GM15510 (cell line): Measurements from ENCODE around the gene HRH2.

Experiments
- POLR2A ChIP-seq: IDR thresholded peaks from 3 replicates; pipeline ENCODE4 v1.6.1; 2011; ENCODE audit warnings: borderline replicate concordance; ENCODE audit not compliant: insufficient read length; ENCODE audit errors: extremely low read depth

HRH2 gene

DNA sequence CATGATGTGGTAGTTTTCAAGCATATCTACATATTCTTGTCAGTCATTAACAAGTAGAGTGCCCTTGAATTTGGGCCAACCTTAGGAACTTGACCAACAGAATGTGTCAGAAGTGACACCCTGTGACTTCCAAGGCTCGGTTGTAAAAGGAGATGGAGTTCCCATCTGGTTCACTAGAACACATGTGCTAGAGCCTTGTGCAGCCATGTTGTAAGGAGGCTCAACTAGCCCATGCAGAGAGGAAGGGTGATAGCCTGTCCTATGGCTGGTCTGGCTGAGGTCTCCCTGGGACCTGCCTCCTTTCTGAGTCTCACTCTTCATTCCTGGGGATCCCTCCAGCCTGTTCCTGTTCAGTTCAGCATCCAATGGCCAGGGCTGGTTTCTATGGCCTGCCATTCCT lies 28.1 kb upstream of the HRH2 start:
- no peak for TF ChIP-seq POLR2A

DNA sequence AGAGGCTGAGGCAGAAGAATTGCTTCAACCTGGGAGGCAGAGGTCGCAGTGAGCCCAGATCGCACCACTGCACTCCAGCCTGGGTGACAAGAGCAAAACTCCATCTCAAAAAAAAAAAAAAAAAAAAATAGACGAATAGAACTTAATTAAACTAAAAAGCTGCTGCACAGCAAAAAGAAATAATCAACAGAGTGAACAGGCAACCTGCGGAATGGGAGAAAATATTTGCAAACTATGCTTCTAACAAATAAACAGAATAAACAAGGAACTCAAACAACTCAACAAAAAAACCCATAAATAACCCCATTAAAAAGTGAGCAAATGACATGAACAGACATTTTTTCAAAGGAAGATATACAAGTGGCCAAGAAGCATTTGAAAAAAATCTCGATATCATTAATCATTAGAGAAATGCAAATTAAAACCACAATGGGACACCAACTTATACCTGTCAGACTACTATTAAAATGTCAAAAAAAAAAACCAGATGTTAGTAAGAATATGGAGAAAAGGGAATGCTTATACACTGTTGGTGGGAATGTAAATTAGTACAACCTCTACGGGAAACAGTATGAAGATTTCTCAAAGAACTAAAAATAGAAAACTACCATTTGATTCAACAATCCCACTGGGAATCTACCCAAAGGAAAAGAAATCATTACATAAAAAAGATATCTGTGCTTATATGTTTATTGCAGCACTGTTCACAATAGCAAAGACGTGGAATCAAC lies 21.9 kb upstream of the HRH2 start:
- TF ChIP-seq POLR2A, result no peak

DNA sequence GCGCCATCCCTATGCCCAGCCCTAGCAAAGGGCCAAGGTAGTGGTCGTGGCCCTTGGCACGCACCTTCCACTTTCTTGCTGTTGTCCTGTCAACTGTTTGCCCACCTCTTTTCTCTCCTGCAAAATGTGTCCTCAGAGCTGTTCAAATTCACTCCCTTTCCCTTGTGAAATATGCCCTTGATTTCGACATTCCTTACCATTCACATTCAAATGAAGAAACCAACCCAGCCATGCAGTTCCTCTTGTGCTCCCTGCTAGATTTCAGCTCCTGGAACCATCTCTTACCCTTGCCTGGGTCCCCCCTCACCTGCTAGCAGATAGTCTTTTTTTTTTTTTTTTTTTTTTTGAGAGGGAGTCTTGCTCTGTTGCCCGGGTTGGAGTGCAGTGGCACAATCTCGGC lies 19.6 kb upstream of the HRH2 start:
- TF ChIP-seq POLR2A, result no peak

DNA sequence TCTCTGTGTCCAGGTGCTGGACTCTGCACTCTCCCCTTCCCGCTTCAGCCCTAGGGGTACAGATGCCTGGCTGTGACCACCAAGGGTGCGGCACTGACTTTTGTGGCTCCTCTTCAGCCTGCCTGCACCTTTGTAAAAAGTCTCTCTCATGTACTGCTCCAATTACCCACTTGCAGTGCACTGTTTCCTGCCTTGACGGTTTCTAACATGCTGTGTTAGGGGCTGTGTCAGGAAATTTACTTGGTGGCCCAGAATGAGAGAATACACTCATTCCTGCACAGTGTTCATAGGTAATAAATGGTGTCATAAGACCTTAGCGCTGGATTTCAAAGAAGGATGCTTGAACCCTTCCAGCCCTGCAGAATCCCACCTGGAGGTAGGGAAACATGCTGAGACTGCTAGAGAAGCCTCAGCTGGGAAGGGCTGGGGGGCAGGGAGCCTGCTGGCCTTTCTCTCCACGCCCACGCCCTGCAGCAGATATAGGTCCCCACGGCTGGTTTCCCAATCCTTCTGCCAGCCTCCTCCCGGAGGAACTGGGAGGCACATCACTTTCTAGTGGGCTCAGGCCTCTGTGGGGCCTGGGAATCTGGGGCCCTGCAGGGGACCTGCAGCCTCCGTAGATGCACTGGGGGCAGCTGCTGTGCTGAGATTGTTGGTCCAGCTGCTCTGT lies 17.6 kb upstream of the HRH2 start:
- TF ChIP-seq POLR2A, result no peak

DNA sequence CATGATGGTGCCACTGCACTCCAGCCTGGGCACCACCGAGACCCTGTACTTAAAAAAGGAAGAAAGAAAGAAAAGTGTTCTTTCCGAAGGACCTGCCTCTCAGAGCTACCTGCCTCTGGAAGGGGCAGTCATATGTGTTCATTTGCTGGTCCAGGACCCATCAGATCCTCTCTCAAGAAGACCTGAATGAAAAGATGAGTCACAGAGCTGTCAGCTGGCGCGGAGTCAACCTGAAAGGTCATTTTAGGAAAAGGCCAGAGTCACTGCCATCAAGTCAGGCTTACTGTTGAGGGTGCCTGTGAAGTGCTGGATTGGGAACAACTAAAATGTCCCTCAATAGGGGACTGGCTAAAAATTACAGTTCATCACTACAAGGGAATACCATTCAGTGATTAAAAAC lies 14.9 kb upstream of the HRH2 start:
- TF ChIP-seq POLR2A, result no peak

DNA sequence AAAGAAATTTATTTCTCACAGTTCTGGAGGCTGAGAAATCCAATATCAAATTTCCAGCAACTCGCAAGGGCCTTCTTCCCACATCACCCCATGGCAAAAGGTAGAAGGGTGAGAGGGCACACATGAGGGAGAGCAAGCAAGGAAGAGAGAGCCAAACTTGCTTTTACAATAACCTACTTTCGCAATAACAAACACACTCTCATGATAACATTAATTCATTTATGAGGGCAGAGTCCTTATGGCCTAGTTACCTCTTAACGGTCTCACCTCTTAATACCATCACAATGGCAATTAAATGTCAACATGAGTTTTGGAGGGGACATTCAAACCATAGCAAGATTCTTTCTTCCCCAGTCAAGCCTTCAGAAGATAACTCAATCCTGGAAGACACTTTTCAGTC lies 11.6 kb upstream of the HRH2 start:
- no peak for TF ChIP-seq POLR2A

DNA sequence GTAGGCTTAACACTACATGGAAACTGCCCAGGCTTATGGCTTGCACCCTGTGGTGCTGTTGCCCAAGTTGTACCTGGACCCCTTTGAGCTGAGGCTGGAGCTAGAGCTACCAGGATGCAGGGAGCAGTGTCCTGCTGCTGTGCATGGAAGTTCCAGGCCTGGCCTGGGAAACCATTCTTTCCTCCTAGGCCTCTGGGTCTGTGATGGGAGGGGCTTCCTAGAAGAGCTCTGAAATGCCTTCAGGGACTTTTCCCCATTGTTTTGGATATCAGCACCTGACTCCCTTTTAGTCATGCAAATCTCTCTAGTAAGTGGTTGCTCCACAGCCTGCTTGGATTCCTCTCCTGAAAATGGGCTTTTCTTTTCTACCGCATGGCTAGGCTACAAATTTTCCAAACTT lies 7.9 kb upstream of the HRH2 start:
- no peak for TF ChIP-seq POLR2A

DNA sequence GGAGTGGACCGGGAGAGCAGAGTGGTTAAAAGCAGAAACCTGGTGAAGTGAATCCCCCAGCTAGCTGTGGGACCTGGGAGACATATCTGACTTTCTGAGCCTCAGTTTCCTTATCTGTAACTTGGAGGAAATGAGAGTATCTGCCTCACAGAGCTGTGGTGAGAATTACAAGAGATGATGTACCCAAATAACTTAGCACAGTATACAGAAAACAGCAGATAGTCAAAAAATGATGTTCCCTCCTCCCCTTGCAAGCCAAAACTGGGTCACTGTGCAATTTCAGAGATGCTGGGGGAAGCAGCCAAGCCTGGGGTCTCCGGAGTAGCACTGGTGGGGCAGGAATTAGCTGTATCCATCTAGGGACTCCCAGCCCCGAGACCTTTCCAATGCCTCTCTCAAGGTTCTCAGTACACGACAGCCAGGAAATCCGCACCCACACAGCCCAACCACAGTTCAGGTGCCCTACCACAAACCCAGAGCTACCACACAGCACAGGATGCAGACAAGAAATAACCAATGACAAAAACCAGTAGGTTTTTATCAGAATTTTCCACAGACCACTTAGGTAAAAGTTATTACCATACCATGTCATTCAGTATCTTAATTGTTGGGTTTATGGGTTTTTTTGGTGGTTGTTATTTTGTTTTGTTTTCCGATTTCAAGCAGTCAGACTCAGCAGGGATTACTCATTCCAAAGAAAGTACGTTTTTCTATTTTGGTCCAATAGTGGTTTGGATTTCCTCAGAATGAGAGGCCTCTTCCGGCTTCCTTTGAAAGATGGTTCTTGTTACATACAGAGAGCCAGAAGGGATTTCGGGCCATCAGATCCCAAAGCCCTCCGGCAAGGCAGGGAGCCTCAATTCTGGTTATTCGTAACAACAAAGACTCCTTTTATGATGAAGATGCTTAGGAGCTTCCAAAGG lies 4.9 kb upstream of the HRH2 start:
- no peak for TF ChIP-seq POLR2A

DNA sequence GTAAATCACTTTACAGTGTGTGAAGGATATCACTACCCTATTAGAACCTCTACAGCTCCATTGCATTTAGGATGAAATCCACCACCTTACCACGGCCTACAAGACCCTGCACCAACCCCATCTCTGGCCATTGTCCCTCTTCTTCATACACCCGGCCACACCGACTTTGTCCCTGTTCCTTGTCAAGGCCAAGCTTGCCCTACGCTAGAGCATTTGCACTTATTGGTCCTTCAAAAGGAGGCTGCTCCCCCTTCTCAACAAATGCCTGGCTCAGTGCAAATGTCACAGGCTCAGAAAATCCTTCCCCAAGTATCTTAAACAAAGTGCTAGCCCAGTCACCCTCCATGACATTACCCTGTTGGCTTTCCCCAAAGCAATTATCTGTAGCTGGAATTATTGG lies 4.1 kb upstream of the HRH2 start:
- no peak for TF ChIP-seq POLR2A

DNA sequence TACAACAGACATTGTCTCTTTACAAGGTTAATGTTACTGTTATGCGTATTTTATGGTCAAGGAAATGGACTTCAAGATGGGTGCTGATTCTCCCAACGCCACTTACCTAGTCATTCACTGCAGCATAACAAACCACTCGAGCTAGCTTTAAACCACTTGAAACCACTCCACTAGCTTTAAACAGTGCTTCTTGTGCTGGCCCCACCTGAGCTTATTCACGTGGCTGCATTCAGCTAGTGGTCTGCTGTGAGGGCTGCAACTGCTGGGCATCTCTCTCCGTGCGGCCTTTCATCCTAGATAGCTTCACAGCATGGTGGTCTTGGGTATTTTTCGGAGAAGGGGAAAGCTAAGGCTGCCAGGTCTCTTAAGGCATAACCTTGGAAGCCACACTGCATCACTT lies 3.5 kb upstream of the HRH2 start:
- TF ChIP-seq POLR2A, result no peak

DNA sequence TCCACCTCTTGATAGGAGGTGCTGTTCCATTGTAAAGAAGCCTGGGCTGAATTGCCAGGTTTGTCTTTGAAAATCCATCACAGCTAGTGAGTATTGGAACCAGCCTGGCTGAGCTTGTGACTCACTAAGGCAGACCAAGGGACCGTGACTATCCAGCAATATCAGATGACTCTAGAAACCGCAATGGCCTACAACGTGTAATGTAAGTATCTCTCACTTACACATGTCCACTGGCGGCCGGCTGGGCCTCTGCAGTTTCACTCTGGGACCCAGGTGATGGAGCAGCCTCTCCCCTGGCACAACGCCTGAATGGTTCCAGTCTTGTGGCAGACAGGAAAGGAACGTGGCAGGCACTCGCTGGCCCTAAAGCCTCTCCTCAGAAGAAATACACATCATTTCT lies 3.1 kb upstream of the HRH2 start:
- no peak for TF ChIP-seq POLR2A

DNA sequence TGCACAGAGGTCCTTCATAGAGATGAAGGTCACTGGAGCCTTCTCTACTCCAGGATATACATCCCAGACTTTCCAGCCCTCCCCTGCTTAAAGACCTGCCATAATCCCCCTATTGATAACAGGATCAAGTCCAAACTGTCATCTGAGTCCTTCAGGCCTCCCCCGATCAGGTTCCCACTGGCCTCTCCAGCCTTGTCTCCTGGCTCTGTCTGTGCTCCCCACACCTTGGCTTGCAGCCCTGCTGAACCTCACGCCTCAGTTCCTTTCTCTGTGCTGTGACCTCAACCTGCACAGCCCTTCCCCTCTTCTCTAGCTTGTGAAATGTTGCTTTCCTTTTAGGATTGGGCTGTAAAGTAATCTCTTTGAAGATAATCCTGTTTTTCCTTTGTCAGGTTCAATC lies 2.5 kb upstream of the HRH2 start:
- TF ChIP-seq POLR2A, result no peak

DNA sequence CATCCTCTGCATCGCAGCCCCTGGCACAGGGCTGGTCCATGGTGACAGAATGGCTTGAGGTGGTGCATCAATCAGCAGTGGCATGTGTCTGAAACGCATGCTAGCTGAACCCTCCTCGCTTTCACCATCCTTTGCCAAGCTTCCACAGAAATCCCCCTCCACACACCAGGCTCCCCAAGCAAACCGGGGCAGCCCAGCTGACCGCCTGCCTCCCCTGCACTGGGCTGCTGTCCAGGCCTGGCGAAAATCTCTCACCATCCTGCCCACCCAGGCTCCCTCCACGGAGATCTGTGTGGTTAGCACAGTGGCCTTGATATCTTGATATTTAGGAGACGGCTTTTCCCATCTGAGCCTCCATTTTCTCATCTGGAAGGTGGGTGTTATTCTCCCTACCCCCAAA lies 905 bp upstream of the HRH2 start:
- TF ChIP-seq POLR2A, result no peak

DNA sequence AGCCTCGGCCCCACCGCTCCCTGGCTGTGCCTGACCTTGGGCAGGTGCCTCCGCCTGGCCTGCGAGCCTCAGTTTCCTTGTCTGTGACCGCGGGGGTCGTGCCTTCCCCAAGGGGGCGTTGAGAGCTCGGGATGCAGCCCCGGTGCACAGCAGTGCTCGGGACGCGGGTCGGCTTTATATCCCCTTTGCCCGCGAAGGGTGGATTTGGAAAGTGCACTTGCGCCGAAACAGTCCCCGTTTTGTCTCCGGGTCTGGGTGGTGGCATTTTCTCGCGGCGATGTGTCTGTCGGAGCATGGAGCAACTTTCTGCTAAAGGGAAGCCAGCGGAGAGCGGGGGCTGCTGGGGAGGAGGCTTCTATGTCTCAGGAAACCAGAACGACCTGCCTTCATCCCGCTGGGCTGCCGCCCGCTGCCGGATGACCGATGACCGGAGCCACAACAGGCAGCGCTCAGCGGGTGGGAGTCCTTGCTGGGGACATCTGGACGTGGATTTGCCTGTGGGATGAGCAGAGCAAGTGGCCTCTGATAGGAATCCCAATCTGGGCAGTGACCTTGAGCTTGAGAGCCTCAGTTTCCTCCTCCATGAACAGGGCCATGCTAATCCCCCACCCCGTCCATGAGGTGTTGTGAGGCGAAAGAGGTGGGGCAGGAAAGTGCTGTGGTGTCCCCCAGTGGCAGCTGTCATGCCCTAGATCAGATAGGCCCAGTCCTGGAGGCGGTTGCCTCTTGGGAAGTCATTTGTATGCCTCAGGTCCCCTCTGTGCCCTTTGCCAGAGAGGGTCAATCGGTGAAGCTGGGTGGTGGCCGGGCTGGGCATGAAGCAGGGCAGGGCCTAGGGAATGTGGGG lies 651 bp downstream of the HRH2 start:
- TF ChIP-seq POLR2A, result no peak
